Bronchial epithelial cell (primary cell): ENCODE results near the gene AQP3. TPM values are rescaled to one million over a fixed set of nuclear protein-coding genes. Genes with fewer than 3 reads are reported as not detected.
"Not testable (repeated sequence)": the region's sequence is repeated elsewhere in the genome, so short reads cannot be mapped to it uniquely, and the experiment has no call there.

ENCODE experiments used
- DNase-seq: peaks from one replicate; pipeline ENCODE4 v3.0.0-alpha.2; 2010; ENCODE audit warnings: low read depth
- FAIRE-seq: peaks from 2 replicates; lab custom pipeline; 2011; peaks lifted over from hg19 to GRCh38; lab: Jason Lieb, UNC
- H3K27me3 ChIP-seq: 2 replicates; pipeline ENCODE4 v1.5.1; 2011; ENCODE audit warnings: low read length; ENCODE audit not compliant: control insufficient read depth, insufficient read depth
- H3K36me3 ChIP-seq: 2 replicates; pipeline ENCODE4 v1.5.1; 2011; ENCODE audit warnings: low read length; ENCODE audit not compliant: control insufficient read depth, insufficient read depth
- H3K4me3 ChIP-seq: 2 replicates; pipeline ENCODE4 v1.5.1; 2011; ENCODE audit warnings: mild to moderate bottlenecking, low read depth, low read length, control low read depth
- total RNA-seq: library from RNA; depleted of rRNA; stranded (reverse); fragments of >200 nt; gene quantifications from 2 replicates; pipeline ENCODE4 v1.2.1, GENCODE V29; 2014
- TF ChIP-seq, protein P1 (sequence below): IDR thresholded peaks from 2 replicates; pipeline ENCODE4 v1.5.1; 2011; ENCODE audit warnings: mild to moderate bottlenecking, moderate library complexity, low read length, control low read depth, inconsistent platforms; ENCODE audit not compliant: insufficient read depth, severe bottlenecking

The AQP3 gene
- total RNA-seq, result 47.7 and 363 TPM in 2 replicates

DNA sequence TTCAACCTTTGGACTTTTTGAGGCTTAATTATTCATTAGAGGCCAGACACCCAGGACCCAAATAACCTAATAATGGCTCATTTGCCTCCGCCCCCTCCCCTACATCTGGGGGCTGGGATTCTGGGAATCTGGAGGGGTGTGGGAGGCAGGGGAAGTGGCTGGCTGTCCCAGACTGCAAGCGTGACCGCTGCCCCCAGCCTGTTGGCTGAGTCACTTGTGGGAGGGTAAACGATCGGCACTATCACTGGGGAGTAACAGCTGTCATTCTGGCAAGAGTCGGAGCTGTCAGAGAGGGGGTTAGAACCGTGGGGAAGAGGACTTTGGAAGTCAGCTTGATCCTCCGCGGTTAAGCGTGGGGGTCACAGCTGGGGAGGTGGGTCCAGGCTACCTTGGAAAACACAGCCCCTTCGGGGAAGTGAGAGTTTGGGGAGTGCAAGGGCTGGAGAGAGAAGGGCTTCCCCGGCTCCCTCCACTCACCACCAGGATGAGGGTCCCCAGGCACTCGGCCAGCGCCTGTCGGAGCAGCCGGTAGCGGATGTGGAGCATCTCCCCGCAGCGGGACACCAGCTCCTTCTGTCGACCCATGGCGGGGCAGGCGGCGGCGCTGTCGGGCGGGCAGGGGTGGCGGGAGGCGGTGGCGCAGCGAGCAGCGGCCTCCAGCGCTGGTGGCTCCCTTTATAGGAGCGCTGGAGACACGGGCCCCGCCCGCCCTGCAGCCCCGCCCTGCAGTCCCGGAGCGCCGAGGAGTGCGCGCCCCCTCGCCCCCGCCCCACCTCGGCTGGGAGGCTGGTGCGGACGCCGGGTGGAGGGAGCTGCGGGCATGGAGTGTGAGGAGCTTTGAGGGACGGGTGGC lies at the start of gene AQP3:
Gene AQP3 (minus strand): TSS at position 648 of the 853 bp plus-strand sequence. CDS start 63 bp downstream, at position 585.
- DNase-seq (peak; percentile 70), FAIRE-seq (no peak)
- H3K27me3 ChIP-seq, result no peaks in the 10 kb centered on the region
- TF ChIP-seq, protein P1, sequence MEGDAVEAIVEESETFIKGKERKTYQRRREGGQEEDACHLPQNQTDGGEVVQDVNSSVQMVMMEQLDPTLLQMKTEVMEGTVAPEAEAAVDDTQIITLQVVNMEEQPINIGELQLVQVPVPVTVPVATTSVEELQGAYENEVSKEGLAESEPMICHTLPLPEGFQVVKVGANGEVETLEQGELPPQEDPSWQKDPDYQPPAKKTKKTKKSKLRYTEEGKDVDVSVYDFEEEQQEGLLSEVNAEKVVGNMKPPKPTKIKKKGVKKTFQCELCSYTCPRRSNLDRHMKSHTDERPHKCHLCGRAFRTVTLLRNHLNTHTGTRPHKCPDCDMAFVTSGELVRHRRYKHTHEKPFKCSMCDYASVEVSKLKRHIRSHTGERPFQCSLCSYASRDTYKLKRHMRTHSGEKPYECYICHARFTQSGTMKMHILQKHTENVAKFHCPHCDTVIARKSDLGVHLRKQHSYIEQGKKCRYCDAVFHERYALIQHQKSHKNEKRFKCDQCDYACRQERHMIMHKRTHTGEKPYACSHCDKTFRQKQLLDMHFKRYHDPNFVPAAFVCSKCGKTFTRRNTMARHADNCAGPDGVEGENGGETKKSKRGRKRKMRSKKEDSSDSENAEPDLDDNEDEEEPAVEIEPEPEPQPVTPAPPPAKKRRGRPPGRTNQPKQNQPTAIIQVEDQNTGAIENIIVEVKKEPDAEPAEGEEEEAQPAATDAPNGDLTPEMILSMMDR, result peak; percentile 42
- H3K4me3 ChIP-seq, result peak within 1 kb of the TSS; percentile 48
- peaks cover 5% of the 10 kb centered on the region for H3K36me3 ChIP-seq

DNA sequence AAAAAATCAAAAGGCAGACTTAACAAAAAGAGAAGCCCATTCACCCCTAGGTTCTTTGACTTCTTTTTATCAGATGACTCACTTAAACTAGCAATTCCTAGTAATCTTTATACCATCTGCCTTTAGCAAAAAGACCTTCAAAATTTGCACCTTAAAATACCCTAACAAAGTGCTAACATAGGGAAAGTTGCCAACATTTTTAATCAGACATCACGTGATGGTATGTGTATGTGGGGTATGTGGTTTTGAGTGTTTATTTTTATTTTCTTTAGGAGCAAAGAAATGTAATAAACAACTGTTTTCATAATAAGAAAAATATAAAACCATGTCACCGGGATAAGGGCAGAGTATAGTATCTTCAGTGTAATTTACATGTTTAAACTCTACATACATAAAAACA lies 46.4 kb upstream of the AQP3 start:
- not testable (repeated sequence) for H3K4me3 ChIP-seq, H3K27me3 ChIP-seq, FAIRE-seq, DNase-seq, H3K36me3 ChIP-seq

DNA sequence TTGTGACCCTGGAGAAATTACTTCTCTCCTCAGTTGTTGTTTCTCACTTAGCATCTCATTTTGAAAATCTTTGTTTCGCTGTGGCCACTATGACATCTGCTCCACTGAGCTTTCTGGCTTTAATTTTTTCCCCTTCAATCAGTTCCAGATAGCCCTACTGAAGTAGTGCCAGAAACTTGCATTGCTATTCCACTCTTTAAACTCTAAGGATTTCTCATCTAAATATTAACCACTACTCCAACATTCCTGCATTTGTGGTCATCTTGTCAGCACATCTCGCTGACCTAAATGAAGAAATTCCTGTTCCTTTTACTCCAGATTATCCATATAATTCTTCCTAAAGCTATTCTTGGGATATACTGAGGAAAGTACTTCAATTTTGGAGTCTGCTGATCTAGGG lies 41.7 kb upstream of the AQP3 start:
- Histone ChIP-seq H3K4me3 (no peak overlapping the region), H3K27me3 (no peaks in the 10 kb centered on the region), H3K36me3 (no peaks in the 10 kb centered on the region)
- no peak for FAIRE-seq
- TF ChIP-seq, protein P1, result no peak
- no peak for DNase-seq

DNA sequence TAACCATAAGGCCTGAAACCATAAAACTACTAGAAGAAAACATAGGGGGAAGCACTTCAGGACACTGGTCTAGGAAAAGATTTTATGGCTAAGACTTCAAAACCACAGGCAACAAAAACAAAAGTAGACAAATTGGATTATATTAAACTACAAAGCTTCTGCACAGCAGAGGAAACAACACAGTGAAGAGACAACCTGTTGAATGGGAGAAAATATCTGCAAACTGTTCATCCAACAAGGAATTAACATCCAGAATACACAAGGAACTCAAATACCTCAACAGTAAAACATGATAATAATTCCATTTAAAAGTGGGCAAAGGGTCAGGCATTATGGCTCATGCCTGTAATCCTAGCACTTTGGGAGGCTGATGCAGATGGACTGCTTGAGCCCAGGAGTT lies 37.9 kb upstream of the AQP3 start:
- H3K36me3 ChIP-seq, H3K4me3 ChIP-seq, H3K27me3 ChIP-seq, DNase-seq, FAIRE-seq: not testable (repeated sequence)

DNA sequence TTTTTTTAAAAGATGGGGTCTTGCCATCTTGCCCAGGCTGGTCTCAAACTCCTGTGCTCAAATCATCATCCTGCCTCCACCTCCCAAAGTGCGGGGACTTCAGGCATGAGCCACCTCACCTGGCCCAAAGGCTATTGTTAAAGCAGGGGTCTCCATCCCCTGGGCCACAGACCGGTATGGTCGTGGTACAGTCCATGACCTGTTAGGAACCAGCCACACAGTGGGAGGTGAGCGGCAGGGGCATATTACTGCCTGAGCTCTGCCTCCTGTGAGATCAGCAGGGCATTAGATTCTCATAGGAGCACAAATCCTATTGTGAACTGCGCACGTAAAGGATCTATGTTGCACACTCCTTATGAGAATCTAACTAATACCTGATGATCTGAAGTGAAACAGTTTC lies 33.6 kb upstream of the AQP3 start:
- H3K4me3 ChIP-seq, result no peak overlapping the region
- FAIRE-seq, result no peak
- no peak for DNase-seq
- H3K36me3 ChIP-seq, result no peaks in the 10 kb centered on the region
- no peaks in the 10 kb centered on the region for H3K27me3 ChIP-seq
- TF ChIP-seq, protein P1, result no peak

DNA sequence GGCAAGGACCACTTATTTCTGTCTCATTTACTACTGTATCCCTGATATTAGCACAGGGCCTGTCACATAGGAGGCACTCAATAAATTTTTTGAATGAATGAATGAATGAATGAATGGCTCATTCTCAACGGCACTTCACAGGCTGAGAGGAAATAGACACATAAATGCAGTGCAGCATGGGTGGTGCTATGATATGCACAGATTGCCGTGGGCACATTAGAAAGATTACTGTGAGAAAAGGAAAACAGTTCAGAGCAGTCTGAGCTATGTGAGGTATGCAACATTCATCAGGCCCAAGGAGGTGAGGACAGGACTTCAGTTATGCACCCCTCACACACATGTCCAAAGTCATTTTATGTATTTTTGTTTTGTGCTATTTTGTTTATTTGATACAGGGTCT lies 32.7 kb upstream of the AQP3 start:
- Histone ChIP-seq H3K27me3 (no peaks in the 10 kb centered on the region), H3K4me3 (no peak overlapping the region), H3K36me3 (no peaks in the 10 kb centered on the region)
- no peak for DNase-seq
- TF ChIP-seq, protein P1, result no peak
- no peak for FAIRE-seq

DNA sequence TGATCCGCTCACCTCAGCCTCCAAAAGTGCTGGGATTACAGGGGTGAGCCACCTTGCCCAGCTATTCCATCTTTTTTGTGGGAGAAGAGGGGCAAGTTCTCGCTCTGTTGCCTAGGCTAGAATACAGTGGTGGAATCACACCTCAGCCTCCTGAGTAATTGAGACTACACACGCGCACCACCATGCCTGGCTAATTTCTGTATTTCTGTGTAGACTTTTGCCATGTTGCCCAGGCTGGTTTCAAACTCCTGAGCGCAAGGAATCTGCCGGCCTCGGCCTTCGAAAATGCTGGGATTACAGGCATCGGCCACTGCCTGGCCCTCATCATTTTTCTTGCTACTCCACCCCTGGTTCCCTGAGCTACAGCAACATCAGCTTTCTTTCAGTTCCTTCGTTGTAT lies 29.1 kb upstream of the AQP3 start:
- no peak for DNase-seq
- Histone ChIP-seq H3K36me3 (peaks cover 2% of the 10 kb centered on the region), H3K4me3 (no peak overlapping the region), H3K27me3 (no peaks in the 10 kb centered on the region)
- no peak for FAIRE-seq
- TF ChIP-seq, protein P1, result no peak
